ENCODE results near the gene NFKBIE. TPM values are rescaled to one million over a fixed set of nuclear protein-coding genes. Genes with fewer than 3 reads are reported as not detected.
A peak's percentile ranks its signal among the peaks of the same experiment; 100 is the strongest.
"Not testable (repeated sequence)": the region's sequence is repeated elsewhere in the genome, so short reads cannot be mapped to it uniquely, and the experiment has no call there.

The NFKBIE gene, protein sequence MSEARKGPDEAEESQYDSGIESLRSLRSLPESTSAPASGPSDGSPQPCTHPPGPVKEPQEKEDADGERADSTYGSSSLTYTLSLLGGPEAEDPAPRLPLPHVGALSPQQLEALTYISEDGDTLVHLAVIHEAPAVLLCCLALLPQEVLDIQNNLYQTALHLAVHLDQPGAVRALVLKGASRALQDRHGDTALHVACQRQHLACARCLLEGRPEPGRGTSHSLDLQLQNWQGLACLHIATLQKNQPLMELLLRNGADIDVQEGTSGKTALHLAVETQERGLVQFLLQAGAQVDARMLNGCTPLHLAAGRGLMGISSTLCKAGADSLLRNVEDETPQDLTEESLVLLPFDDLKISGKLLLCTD
- 10 to 100 TPM; 14.7 to 15.3 TPM for total RNA-seq

DNA sequence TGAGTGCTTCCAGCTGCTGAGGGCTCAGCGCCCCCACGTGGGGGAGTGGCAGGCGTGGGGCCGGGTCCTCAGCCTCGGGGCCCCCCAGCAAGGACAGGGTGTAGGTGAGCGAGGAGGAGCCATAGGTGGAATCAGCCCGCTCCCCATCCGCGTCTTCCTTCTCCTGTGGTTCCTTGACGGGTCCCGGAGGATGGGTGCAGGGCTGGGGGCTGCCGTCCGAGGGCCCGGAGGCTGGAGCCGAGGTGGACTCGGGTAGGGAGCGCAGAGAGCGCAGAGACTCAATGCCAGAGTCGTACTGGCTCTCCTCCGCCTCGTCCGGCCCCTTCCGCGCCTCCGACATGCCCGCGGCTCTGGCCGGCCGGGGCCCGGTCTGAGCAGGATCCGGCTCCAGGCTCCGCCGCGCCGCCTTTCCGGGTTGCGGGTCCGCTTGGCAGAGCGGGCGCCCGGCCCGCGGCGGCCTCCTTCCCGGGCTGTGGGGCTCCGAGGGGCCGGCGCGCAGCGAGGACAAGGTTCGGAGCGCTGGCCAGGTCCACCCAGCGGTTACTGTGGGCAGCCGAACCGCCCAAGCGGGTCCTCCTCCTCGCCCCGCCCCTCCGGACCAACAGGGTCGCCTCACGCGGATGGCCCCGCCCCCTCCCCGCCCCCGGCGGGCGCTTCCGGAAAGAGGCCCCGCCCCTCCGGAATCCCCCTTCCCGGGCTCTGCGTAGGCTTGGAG, at the start of gene NFKBIE:
Gene NFKBIE, minus strand, starts transcription at position 545 of the 715 bp plus-strand sequence. Its CDS starts 205 bp downstream, at position 340.
- peaks cover 8% of the 10 kb centered on the region for H3K36me3 Mint-ChIP-seq (ENCODE audit: low read depth)
- H3K4me1 Mint-ChIP-seq: peaks cover 60% of the 10 kb centered on the region
- H3K27me3 Mint-ChIP-seq: peaks cover 20% of the 10 kb centered on the region
- peak within 1 kb of the TSS; percentile 92 for H3K27ac Mint-ChIP-seq
- H3K4me3 Mint-ChIP-seq: peak within 1 kb of the TSS; percentile 95
- ChIA-PET POLR2A (no interaction called here), CTCF (interaction anchor here (1.0 to 1.6 kb wide), 5 partner anchors 13 to 64 kb away, joined by 3 to 8 read pairs (median 4); partner anchors contain the start of gene HSP90AB1)
- DNase-seq: peak; percentile 91
- no peaks in the 10 kb centered on the region for H3K9me3 Mint-ChIP-seq

DNA sequence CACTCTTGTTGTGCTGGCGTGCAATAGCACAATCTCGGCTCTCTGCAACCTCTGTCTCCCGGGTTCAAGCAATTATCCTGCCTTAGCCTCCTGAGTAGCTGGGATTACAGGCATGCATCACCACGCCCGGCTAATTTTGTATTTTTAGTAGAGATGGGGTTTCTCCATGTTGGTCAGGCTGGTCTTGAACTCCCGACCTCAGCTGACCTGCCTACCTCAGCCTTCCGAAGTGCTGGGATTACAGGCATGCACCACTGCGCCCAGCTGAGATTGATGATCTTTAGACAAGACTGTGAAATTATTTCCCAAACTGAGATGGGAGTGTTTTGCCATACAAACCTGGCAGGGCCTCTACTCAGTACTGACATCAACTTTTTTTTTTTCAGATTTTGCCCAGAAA, 49.3 kb upstream of the NFKBIE start:
- not testable (repeated sequence) for H3K4me3 Mint-ChIP-seq, DNase-seq, H3K9me3 Mint-ChIP-seq, H3K27ac Mint-ChIP-seq
- ChIA-PET CTCF (interaction anchor here (0.7 to 2.9 kb wide), 7 partner anchors 10 to 570 kb away, joined by 3 to 19 read pairs (median 5); no protein-coding TSS in a partner anchor), POLR2A (interaction anchor here (0.6 kb wide), 1 partner anchor 9 kb away, joined by 3 read pairs; no protein-coding TSS in a partner anchor)
- H3K36me3 Mint-ChIP-seq (ENCODE audit: low read depth): peaks cover 12% of the 10 kb centered on the region
- peaks cover 16% of the 10 kb centered on the region for H3K27me3 Mint-ChIP-seq
- H3K4me1 Mint-ChIP-seq: peaks cover 21% of the 10 kb centered on the region

DNA sequence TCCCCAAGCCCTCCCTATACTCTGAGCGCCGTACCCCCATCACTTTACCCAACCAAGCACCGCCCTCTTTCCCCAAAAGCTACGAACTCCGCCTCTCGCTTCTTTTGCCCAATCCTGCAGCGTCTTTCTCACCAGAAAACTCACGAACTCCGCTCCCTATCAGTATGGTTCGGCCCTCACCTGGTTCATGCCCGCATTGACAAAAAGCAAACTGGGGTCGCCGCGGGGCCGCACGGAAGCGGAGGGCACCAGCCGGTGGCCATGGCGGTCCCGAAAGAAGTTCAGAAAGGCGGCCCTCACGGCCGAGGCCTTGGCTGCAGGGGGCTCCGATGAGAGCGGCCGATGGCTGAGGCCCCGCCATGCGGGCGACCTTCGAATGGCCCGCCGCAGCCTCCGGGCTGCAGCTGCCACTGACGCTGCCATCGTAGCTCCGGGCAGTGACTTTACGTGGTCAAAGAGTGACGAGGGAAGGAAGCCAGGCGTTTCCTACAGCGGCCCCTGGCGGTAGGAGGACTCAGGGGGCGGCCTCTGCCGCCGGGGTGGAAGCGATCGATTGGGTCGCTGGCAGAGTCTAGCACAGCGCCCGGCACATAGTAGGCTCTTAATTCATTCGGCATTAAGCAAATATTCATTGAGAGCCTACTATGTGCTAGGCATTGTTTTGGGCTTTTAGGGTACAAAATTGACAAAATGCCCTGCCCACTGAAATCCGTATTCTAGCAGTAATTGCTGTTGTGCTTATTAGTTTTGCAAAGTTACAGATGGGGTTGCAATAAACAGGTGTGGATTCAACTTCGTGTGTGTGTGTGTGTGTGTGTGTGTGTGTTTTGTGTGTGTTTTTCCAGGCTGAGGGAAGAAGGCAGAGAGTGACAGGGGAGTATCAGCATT, 47.8 kb upstream of the NFKBIE start, which contains the start of gene AARS2:
Gene AARS2, minus strand, starts transcription at position 447 of the 888 bp plus-strand sequence. Its CDS starts 24 bp downstream, at position 423.
- peaks cover 14% of the 10 kb centered on the region for H3K36me3 Mint-ChIP-seq (ENCODE audit: low read depth)
- H3K27ac Mint-ChIP-seq: peak within 1 kb of the TSS; percentile 97
- POLR2A ChIA-PET: no interaction called here
- H3K4me3 Mint-ChIP-seq: peak within 1 kb of the TSS; percentile 92
- CTCF ChIA-PET: interaction anchor here (0.6 to 2.9 kb wide), 26 partner anchors 9 to 389 kb away, joined by 3 to 19 read pairs (median 3); partner anchors contain the start of genes HSP90AB1, SLC35B2, SPATS1 and TMEM151B
- H3K4me1 Mint-ChIP-seq: peaks cover 21% of the 10 kb centered on the region
- no peaks in the 10 kb centered on the region for H3K9me3 Mint-ChIP-seq
- DNase-seq: peak; percentile 92
- peaks cover 6% of the 10 kb centered on the region for H3K27me3 Mint-ChIP-seq

GRCh38 chr6:44311767-44312166, 46.4 kb upstream of the NFKBIE start:
- H3K4me1 Mint-ChIP-seq: peaks cover 21% of the 10 kb centered on the region
- ChIA-PET CTCF (interaction anchor here (1.5 kb wide), 1 partner anchor 387 kb away, joined by 3 read pairs; no protein-coding TSS in a partner anchor), POLR2A (no interaction called here)
- peak overlapping the region; percentile 97 for H3K27ac Mint-ChIP-seq
- peaks cover 14% of the 10 kb centered on the region for H3K36me3 Mint-ChIP-seq (ENCODE audit: low read depth)
- H3K27me3 Mint-ChIP-seq: peaks cover 3% of the 10 kb centered on the region
- H3K9me3 Mint-ChIP-seq: no peaks in the 10 kb centered on the region
- no peak for DNase-seq
- peak overlapping the region; percentile 92 for H3K4me3 Mint-ChIP-seq

GRCh38 chr6:44311304-44311703, 46.0 kb upstream of the NFKBIE start:
- H3K27me3 Mint-ChIP-seq: peaks cover under 1% of the 10 kb centered on the region
- peaks cover 14% of the 10 kb centered on the region for H3K36me3 Mint-ChIP-seq (ENCODE audit: low read depth)
- peak overlapping the region; percentile 92 for H3K4me3 Mint-ChIP-seq
- H3K9me3 Mint-ChIP-seq: no peaks in the 10 kb centered on the region
- ChIA-PET POLR2A (no interaction called here), CTCF (no interaction called here)
- H3K4me1 Mint-ChIP-seq: peaks cover 21% of the 10 kb centered on the region
- no peak overlapping the region for H3K27ac Mint-ChIP-seq
- no peak for DNase-seq

GRCh38 chr6:44310241-44310640, 44.9 kb upstream of the NFKBIE start:
- POLR2A ChIA-PET: no interaction called here

DNA sequence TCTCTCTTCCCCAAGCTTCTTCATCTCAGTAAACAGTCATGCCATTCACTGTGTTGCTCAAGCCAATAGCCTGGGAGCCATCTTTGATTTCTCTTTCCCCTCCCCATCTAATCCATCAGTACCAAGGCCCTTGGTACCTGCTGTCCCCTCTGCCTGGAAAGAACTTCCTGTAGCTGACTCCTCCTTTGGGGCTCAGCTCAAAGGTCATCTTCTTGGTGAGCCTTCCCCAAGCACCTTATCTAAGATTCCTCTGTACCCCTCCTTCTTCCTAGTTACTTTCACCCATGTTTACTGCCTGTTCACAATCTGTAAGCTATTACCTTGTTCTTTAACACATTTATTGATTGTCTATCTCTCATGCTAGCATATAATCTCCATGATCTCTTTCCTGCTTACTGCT, 44.3 kb upstream of the NFKBIE start:
- POLR2A ChIA-PET: interaction anchor here (0.6 kb wide), 1 partner anchor 78 kb away, joined by 4 read pairs; no protein-coding TSS in a partner anchor
- DNase-seq: no peak
- no peak overlapping the region for H3K4me3 Mint-ChIP-seq
- CTCF ChIA-PET: interaction anchor here (1.0 to 1.4 kb wide), 5 partner anchors 13 to 76 kb away, joined by 3 to 5 read pairs (median 3); no protein-coding TSS in a partner anchor
- H3K27ac Mint-ChIP-seq: no peak overlapping the region
- H3K36me3 Mint-ChIP-seq (ENCODE audit: low read depth): peaks cover 23% of the 10 kb centered on the region
- peaks cover 23% of the 10 kb centered on the region for H3K4me1 Mint-ChIP-seq
- H3K9me3 Mint-ChIP-seq: no peaks in the 10 kb centered on the region
- H3K27me3 Mint-ChIP-seq: no peaks in the 10 kb centered on the region

More at GRCh38 chr6:44310241-44310640, 44.9 kb upstream of the NFKBIE start:
- no peak for DNase-seq
- no peaks in the 10 kb centered on the region for H3K9me3 Mint-ChIP-seq
- H3K27ac Mint-ChIP-seq: no peak overlapping the region
- H3K4me1 Mint-ChIP-seq: peaks cover 23% of the 10 kb centered on the region
- H3K4me3 Mint-ChIP-seq: no peak overlapping the region
- H3K27me3 Mint-ChIP-seq: no peaks in the 10 kb centered on the region
- CTCF ChIA-PET: interaction anchor here (1.3 kb wide), 1 partner anchor 77 kb away, joined by 3 read pairs; no protein-coding TSS in a partner anchor
- H3K36me3 Mint-ChIP-seq (ENCODE audit: low read depth): peaks cover 20% of the 10 kb centered on the region

GRCh38 chr6:44309092-44309491, 43.7 kb upstream of the NFKBIE start:
- Mint-ChIP-seq H3K36me3 (ENCODE audit: low read depth) (peaks cover 25% of the 10 kb centered on the region), H3K27me3 (no peaks in the 10 kb centered on the region), H3K9me3 (no peaks in the 10 kb centered on the region), H3K27ac (no peak overlapping the region), H3K4me1 (peaks cover 23% of the 10 kb centered on the region), H3K4me3 (no peak overlapping the region)
- ChIA-PET CTCF (interaction anchor here (0.7 to 1.4 kb wide), 6 partner anchors 12 to 76 kb away, joined by 3 to 5 read pairs (median 3); no protein-coding TSS in a partner anchor), POLR2A (interaction anchor here (0.6 kb wide), 1 partner anchor 79 kb away, joined by 4 read pairs; no protein-coding TSS in a partner anchor)
- no peak for DNase-seq

- no peak for DNase-seq
- no peaks in the 10 kb centered on the region for H3K27me3 Mint-ChIP-seq
- H3K4me1 Mint-ChIP-seq: peaks cover 14% of the 10 kb centered on the region
- H3K27ac Mint-ChIP-seq: no peak overlapping the region
- H3K36me3 Mint-ChIP-seq (ENCODE audit: low read depth): peaks cover 31% of the 10 kb centered on the region
- ChIA-PET POLR2A (no interaction called here), CTCF (interaction anchor here (3.8 kb wide), 1 partner anchor 32 kb away, joined by 18 read pairs; no protein-coding TSS in a partner anchor)
- no peaks in the 10 kb centered on the region for H3K9me3 Mint-ChIP-seq
- no peak overlapping the region for H3K4me3 Mint-ChIP-seq
Measured at GRCh38 chr6:44307217-44307616, 41.9 kb upstream of the NFKBIE start.

GRCh38 chr6:44306710-44307109, 41.4 kb upstream of the NFKBIE start:
- Mint-ChIP-seq H3K4me1 (peaks cover 9% of the 10 kb centered on the region), H3K9me3 (no peaks in the 10 kb centered on the region), H3K4me3 (no peak overlapping the region), H3K27ac (no peak overlapping the region), H3K27me3 (no peaks in the 10 kb centered on the region), H3K36me3 (ENCODE audit: low read depth) (peaks cover 29% of the 10 kb centered on the region)
- POLR2A ChIA-PET: no interaction called here
- no peak for DNase-seq
- CTCF ChIA-PET: interaction anchor here (1.5 to 3.8 kb wide), 3 partner anchors 18 to 39 kb away, joined by 4 to 19 read pairs (median 18); no protein-coding TSS in a partner anchor

GRCh38 chr6:44305200-44305725, 39.9 kb upstream of the NFKBIE start:
- Mint-ChIP-seq H3K9me3 (no peaks in the 10 kb centered on the region), H3K36me3 (ENCODE audit: low read depth) (peaks cover 33% of the 10 kb centered on the region), H3K27ac (no peak overlapping the region), H3K4me3 (no peak overlapping the region), H3K27me3 (no peaks in the 10 kb centered on the region), H3K4me1 (peaks cover 2% of the 10 kb centered on the region)
- DNase-seq: no peak
- ChIA-PET POLR2A (interaction anchor here (0.5 kb wide), 1 partner anchor 9 kb away, joined by 3 read pairs; no protein-coding TSS in a partner anchor), CTCF (interaction anchor here (0.5 to 3.8 kb wide), 15 partner anchors 8 to 692 kb away, joined by 3 to 19 read pairs (median 3); partner anchors contain the start of gene AARS2)
